ENCODE data around the gene AKAP5. TPM values are rescaled to one million over a fixed set of nuclear protein-coding genes. Genes with fewer than 3 reads are reported as not detected.

The AKAP5 gene
- polyA plus RNA-seq, 1 donor (not counting 4 experiments of a cell fraction or from before 2014, with no cell fraction given): 0.08 TPM

GRCh38 chr14:64509036-64509435, 43.7 kb downstream of the AKAP5 start:
- Histone ChIP-seq H2AFZ (ENCODE audit: control insufficient read depth, low read length) (no peak overlapping the region), H3K4me2 (ENCODE audit: control insufficient read depth, extremely low read depth, insufficient read depth, low read depth, low read length) (peak overlapping the region; percentile 46), H3K4me3 (ENCODE audit: control insufficient read depth in 2 of 3, extremely low read depth in 1 of 3, insufficient read depth in 2 of 3, low read depth in 1 of 3, low read length in 3 of 3) (no peak overlapping the region), H3K9me1 (ENCODE audit: control insufficient read depth, extremely low read depth, insufficient read depth, low read length) (peaks cover 3% of the 10 kb centered on the region), H3K27me3 (ENCODE audit: control insufficient read depth, extremely low read depth, insufficient read depth, low read length) (no peaks in the 10 kb centered on the region), H4K20me1 (ENCODE audit: control insufficient read depth, extremely low read depth, insufficient read depth, low read length) (peaks cover 17% of the 10 kb centered on the region), H3K9me3 (ENCODE audit: control insufficient read depth, low read depth, low read length) (no peaks in the 10 kb centered on the region), H3K4me1 (ENCODE audit: control insufficient read depth, extremely low read depth, insufficient read depth, low read length) (peaks cover 50% of the 10 kb centered on the region), H3K9ac (ENCODE audit: control insufficient read depth, extremely low read depth, insufficient read depth, low read length) (peak overlapping the region; percentile 22), H3K27ac (ENCODE audit: control insufficient read depth, insufficient read depth, low read length) (no peak overlapping the region), H3K36me3 (ENCODE audit: control insufficient read depth in 2 of 2, extremely low read depth in 1 of 2, insufficient read depth in 2 of 2, low read length in 2 of 2) (peaks cover 0 to 3% of the 10 kb centered on the region in 2 experiments), H3K79me2 (ENCODE audit: control insufficient read depth, insufficient read depth, low read length) (peaks cover 88% of the 10 kb centered on the region)
- FAIRE-seq (no peak), DNase-seq (ENCODE audit: low read depth, low spot score) (no peak)
- dilution Hi-C loops (cut with MboI; ENCODE audit: extremely low pct_ligation_motif_present, low sequenced_read_pairs): no loop called here
- no peak for TF ChIP-seq CTCF (optimal IDR thresholded peaks at IDR 0.05 in 1 of 3, IDR thresholded peaks at IDR 0.05 in 1 of 3, conservative IDR thresholded peaks at IDR 0.05 in 1 of 3; ENCODE audit: extremely low read depth in 1 of 3, insufficient read depth in 2 of 3, low read length in 3 of 3)
- no peak for TF ChIP-seq EZH2 (IDR thresholded peaks at IDR 0.05; ENCODE audit: low read length)

GRCh38 chr14:64510825-64511671, 45.7 kb downstream of the AKAP5 start:
- Histone ChIP-seq H3K9me1 (ENCODE audit: control insufficient read depth, extremely low read depth, insufficient read depth, low read length) (peaks cover 3% of the 10 kb centered on the region), H3K79me2 (ENCODE audit: control insufficient read depth, insufficient read depth, low read length) (peaks cover 92% of the 10 kb centered on the region), H4K20me1 (ENCODE audit: control insufficient read depth, extremely low read depth, insufficient read depth, low read length) (peaks cover 17% of the 10 kb centered on the region), H2AFZ (ENCODE audit: control insufficient read depth, low read length) (no peak overlapping the region), H3K4me1 (ENCODE audit: control insufficient read depth, extremely low read depth, insufficient read depth, low read length) (peaks cover 46% of the 10 kb centered on the region), H3K9me3 (ENCODE audit: control insufficient read depth, low read depth, low read length) (no peaks in the 10 kb centered on the region), H3K4me3 (ENCODE audit: control insufficient read depth in 2 of 3, extremely low read depth in 1 of 3, insufficient read depth in 2 of 3, low read depth in 1 of 3, low read length in 3 of 3) (no peak overlapping the region), H3K4me2 (ENCODE audit: control insufficient read depth, extremely low read depth, insufficient read depth, low read depth, low read length) (peak overlapping the region; percentile 43), H3K9ac (ENCODE audit: control insufficient read depth, extremely low read depth, insufficient read depth, low read length) (no peak overlapping the region), H3K27ac (ENCODE audit: control insufficient read depth, insufficient read depth, low read length) (peak overlapping the region; percentile 59), H3K27me3 (ENCODE audit: control insufficient read depth, extremely low read depth, insufficient read depth, low read length) (no peaks in the 10 kb centered on the region), H3K36me3 (ENCODE audit: control insufficient read depth in 2 of 2, extremely low read depth in 1 of 2, insufficient read depth in 2 of 2, low read length in 2 of 2) (peaks cover 0 to 3% of the 10 kb centered on the region in 2 experiments)
- dilution Hi-C loops (cut with MboI; ENCODE audit: extremely low pct_ligation_motif_present, low sequenced_read_pairs): no loop called here
- TF ChIP-seq CTCF (optimal IDR thresholded peaks at IDR 0.05 in 1 of 3, IDR thresholded peaks at IDR 0.05 in 1 of 3, conservative IDR thresholded peaks at IDR 0.05 in 1 of 3; ENCODE audit: extremely low read depth in 1 of 3, insufficient read depth in 2 of 3, low read length in 3 of 3) (peak; percentile 76 to 96 (median 77)), EZH2 (IDR thresholded peaks at IDR 0.05; ENCODE audit: low read length) (no peak)
- no peak for DNase-seq (ENCODE audit: low read depth, low spot score)
- peak; percentile 84 for FAIRE-seq

All from keratinocyte (primary cell).